HG02588 (cell line): ENCODE results near the gene SNRPD3.
A peak's percentile ranks its signal among the peaks of the same experiment; 100 is the strongest.

Experiments used
- ATAC-seq: cut with Tn5 transposase; IDR thresholded peaks from one replicate; pipeline ENCODE4 v1.9.1; 2021; ENCODE audit warnings: mild to moderate bottlenecking, moderate library complexity; ENCODE audit not compliant: unreplicated experiment

Gene SNRPD3

DNA sequence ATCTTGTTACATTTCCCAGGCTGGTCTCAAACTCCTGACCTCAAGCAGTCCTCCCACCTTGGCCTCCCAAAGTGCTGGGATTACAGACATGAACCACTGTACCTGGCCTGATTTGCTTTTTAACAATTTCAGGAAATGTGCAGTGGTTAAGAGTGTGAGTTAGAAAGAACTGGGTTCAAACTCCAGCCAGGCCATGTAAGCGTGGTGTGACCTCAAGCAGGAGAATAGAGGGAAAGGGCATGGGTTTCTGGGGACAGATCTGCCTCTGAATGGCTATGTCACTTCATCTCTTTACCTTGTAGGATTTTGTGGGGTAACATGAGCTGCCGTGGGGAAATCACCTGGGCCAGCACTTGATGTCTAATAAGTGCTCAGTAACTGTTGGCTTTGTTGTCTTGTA lies 9.3 kb downstream of the SNRPD3 start:
- ATAC-seq = no peak

- no peak for ATAC-seq
Measured at GRCh38 chr22:24566899-24567511, 11.2 kb downstream of the SNRPD3 start.

- ATAC-seq = peak; percentile 50
Measured at GRCh38 chr22:24567668-24568067, 11.9 kb downstream of the SNRPD3 start.

- ATAC-seq = no peak
Measured at GRCh38 chr22:24571266-24571665, 15.5 kb downstream of the SNRPD3 start.

DNA sequence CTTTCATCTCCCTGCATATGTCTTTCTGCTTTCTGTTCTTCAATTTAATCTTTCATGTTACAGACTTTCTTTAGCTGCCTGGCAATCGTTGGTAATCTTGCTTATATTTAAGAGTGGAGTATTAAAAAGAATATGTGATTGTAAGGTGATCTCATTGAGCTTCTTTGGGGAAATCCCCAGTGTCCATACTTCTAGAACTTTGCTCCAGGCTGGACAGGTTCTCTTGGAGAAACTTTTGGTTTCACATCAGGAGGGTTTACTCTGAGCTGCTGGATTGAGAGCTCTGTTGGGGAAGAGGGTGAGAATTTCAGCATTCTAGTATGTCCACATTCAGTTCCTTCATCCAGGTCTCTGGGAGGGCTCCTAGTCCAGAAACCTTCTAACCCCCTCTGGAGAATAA lies 21.0 kb downstream of the SNRPD3 start:
- no peak for ATAC-seq

- no peak for ATAC-seq
Measured at GRCh38 chr22:24578355-24579257, 22.8 kb downstream of the SNRPD3 start.

DNA sequence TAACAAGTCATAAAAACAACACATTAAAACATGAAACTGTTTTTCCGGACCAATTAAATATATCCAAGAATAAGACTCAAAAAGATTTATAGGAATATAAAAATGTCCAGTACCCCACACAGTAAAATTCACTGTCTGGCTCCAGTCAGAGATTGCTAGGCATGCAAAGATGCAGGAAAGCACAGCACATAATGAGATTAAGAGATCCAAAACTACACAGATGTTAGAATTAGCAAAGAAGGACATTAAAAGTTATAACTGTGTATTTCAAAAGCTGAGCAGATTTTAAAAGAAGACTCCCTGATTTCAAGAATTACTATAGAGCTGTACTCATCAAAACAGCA lies 23.4 kb downstream of the SNRPD3 start:
- no peak for ATAC-seq

- ATAC-seq = no peak
Measured at GRCh38 chr22:24580276-24580675, 24.5 kb downstream of the SNRPD3 start.

- no peak for ATAC-seq
Measured at GRCh38 chr22:24582056-24582814, 26.4 kb downstream of the SNRPD3 start.

GRCh38 chr22:24583221-24584165 lies 27.7 kb downstream of the SNRPD3 start:
- no peak for ATAC-seq

- ATAC-seq = no peak
Measured at GRCh38 chr22:24584166-24584790, 28.5 kb downstream of the SNRPD3 start.

- no peak for ATAC-seq
Measured at GRCh38 chr22:24584871-24585411, 29.1 kb downstream of the SNRPD3 start.

- ATAC-seq = no peak
Measured at GRCh38 chr22:24585461-24585860, 29.7 kb downstream of the SNRPD3 start.

GRCh38 chr22:24585927-24586546 lies 30.2 kb downstream of the SNRPD3 start:
- ATAC-seq = no peak

GRCh38 chr22:24587251-24587650 lies 31.5 kb downstream of the SNRPD3 start:
- ATAC-seq = no peak

GRCh38 chr22:24587948-24588347 lies 32.1 kb downstream of the SNRPD3 start:
- ATAC-seq = no peak

- ATAC-seq = no peak
Measured at GRCh38 chr22:24588381-24588756, 32.6 kb downstream of the SNRPD3 start.

- ATAC-seq = no peak
Measured at GRCh38 chr22:24588757-24589481, 33.1 kb downstream of the SNRPD3 start.

DNA sequence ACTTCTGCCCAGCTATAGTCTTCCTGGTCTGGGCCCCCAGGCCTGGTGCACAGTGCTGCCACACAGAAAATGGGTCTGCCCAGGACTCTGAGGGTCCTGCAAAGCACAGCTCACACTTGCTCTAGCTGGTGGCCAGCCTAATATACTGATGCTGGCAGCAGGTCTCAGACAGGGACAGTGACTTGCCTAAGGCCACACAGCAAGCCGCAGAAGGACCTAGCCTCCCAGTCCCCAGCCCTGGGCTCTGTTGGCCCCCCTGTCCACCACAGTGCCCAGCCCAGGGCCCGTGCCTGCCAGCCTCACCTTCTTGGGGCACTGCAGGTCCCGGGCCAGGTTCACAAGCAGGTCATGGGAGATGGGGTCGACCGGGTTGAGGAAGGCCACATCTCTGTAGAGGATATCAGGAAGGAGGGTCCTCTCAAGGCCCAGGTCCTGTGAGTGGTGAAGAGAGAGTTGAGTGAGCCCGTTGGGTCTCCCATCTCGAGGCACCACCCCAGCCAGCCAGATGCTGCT lies 33.8 kb downstream of the SNRPD3 start:
- ATAC-seq = no peak
